Stimulated activated CD8-positive, alpha-beta memory T cell treated with anti-CD3 and anti-CD28 coated beads, Interleukin-15, amount 100 ng/mL, for 4 hours (primary cell): ENCODE data around the gene TMTC4.
"Not testable (repeated sequence)": the region's sequence is repeated elsewhere in the genome, so short reads cannot be mapped to it uniquely, and the experiment has no call there.

ENCODE experiments used
- DNase-seq, 2 donors: peaks; one replicate each; pipeline ENCODE4 v3.0.0-alpha.2; 2020; ENCODE audit warnings: low read depth in 2 of 2

The TMTC4 gene

DNA sequence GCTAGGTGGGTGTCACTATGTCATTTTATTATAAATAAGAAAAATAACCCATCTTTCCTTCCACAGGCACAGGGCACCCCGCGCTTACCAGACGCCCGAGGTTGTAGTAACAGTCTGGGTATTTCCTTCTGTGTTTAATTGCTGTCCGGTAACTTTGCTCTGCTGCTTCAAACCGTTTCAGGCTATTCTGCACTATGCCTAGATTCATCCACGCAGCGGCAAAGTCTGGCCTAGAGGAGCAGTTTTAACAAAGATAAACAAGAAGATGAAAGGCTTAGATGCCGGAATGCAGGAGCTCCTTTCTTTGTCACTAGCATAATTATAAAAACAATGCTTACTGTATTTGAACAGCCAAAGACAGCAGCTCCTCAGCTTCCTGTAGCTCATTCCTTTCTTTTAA is 49.1 kb downstream of the TMTC4 start:
- DNase-seq = no peak

- no peak for DNase-seq
Measured at GRCh38 chr13:100620792-100621191, 53.8 kb downstream of the TMTC4 start.

DNA sequence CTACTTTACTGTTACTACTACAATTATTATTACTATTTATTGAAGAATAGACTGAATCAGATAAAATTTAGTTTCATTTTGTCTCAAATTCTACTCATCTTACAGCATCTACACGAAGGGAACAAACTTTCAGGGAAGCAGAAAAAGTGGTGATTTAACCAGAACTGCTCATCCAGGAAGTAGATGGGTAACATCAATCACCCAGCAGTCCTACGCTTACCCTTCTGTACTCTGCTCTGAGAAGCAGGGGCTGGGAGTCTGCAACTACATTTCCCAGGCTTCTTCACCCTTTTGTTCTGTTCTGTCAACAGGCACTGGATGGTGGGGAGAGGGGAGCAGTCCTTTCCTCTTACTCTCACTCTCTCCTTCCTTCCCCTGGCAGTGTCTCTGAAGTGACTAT is 54.7 kb downstream of the TMTC4 start:
- no peak for DNase-seq

DNA sequence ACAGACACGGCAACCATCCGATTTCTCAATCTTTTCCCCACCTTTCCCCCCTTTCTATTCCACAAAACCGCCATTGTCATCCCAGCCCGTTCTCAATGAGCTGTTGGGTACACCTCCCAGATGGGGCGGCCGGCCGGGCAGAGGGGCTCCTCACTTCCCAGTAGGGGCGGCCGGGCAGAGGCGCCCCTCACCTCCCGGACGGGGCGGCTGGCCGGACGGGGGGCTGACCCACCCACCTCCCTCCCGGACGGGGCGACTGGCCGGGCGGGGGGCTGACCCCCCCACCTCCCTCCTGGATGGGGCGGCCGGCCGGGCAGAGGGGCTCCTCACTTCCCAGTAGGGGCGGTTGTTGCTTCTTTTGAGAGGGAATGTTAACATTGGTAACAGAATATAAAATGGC is 55.7 kb downstream of the TMTC4 start:
- DNase-seq = not testable (repeated sequence)

DNA sequence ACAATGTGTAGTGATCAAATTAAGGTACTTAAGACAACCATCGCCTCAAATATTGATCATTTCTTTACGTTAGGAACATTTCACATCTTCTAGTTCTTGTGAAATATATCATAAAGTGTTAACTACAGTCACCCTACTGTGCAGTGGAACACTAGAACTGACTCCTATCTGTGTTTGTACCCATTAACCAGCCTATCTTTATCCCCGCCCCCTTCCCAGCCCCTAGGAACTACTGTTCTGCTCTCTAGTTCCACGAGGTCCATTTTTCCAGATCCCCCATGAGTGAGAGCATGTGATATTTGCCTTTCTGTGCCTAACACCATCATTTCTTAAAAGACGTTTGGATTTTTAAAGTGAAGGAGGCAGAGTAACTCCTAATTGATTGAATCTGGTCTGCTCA is 61.6 kb downstream of the TMTC4 start:
- no peak for DNase-seq

GRCh38 chr13:100611678-100612492 is 62.7 kb downstream of the TMTC4 start:
- no peak for DNase-seq

GRCh38 chr13:100610391-100611347 is 63.9 kb downstream of the TMTC4 start:
- no peak for DNase-seq

GRCh38 chr13:100608906-100609305 is 65.7 kb downstream of the TMTC4 start:
- no peak for DNase-seq

DNA sequence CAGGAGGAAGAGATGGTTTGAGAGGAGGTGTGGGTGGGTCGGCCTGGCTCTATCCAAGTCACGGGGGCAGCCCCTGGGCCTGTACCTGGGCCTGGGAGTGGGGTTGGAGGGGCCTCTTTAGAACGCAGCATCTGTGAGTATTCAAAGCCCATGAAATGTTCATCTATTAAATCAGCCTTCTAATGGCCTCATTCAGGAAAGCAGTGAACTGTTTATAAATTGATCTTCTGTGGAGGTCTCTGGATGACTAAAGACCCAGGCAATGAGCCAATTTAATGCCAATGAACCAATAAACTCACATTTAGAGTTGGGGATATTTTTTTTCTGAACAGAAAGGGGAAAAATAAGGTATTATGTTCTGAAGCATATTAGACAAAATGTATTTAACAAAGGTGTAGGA is 66.1 kb downstream of the TMTC4 start:
- no peak for DNase-seq

GRCh38 chr13:100604918-100605710 is 69.5 kb downstream of the TMTC4 start:
- DNase-seq = no peak

GRCh38 chr13:100602493-100603111 is 72.0 kb downstream of the TMTC4 start:
- no peak for DNase-seq

DNA sequence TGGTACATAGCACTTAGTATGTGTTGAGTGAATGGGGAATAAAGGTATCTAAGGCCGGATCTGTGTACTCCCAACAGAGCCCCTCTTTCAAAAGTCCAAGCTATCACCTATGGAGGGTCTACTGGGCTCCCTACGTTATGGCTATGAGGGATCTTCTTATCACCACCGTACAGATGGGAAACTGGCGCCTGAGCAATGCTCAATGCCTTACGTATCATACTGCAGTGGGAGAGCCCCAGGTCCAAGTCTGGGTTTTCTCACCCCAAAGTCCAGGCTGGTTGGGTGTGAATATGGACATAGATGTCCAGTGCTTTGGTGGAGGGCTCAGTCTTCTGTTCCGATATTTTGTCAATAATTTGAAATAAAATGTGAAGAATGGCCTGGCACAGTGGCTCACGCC is 72.9 kb downstream of the TMTC4 start:
- no peak for DNase-seq

DNA sequence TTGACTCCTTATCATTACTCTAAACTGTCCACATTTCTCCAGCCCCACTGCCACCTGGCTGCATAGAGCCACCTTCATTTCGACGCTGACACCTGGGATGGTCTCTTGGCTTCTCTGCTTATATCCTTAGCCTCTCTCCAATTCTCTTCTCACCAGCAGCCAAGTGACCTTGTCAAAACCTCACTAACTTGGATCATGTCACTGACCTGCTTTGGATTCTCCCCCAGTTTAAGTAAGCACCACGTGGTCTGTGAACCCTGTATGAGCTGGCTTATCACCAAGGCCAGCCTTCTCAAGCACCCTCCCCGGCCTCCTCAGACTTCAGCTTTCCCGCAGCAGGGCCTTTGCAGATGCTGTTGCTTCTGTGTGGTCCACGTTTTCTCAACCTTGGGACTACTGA is 73.7 kb downstream of the TMTC4 start:
- DNase-seq = no peak

DNA sequence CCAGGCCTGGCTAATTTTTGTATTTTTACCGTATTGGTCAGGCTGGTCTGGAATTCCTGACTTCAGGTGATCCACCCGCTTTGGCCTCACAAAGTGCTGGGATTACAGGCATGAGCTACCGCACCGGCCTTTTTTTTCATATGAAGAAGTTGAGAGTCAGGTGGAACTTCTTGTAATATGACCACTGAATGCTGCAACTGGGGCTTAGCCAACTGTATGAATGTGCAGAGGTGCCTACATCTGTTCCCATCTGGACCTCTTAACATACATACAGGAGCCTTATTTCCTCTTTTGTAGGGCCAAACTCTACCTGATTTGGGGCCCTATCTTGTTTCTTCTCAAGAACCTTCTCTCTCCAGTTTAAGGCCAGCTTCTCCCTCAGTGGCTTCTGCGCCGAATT is 74.1 kb downstream of the TMTC4 start:
- no peak for DNase-seq

DNA sequence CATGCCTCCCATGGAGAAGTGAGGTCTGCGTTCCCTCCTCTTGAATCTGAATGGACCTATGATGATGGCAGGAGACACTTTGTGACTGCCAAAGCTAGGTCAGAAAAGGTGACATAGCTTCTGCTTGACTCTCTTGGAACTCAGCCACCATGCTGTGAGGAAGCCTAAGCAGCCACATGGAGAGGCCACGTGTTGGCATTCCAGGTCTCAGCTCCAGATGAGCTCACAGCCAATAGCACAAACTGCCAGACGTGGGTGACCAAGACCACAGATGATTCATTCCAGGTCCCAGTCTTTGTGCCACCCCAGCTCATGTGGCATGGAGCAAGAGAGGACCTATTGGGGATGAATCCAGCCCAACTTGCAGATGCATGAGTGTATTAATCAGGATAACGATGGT is 77.3 kb downstream of the TMTC4 start:
- no peak for DNase-seq

DNA sequence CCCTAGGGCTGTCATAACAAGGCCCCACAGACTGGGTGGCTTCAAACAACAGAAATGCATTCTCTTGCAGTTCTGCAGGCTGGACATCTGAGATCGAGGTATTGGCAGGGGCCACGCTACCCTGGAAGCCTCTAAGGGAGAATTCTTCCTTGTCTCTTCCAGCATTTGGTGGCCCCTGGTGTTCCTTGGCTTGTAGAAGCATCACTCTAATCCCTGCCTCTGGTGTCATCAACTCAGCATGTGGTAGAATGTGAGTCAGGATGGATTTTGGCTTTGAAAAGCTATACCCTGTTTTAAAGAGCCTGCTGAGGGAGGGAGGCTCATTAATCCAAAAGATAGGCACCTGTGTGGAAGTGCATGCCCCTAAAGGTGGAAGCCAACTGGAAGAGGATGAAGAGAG is 78.1 kb downstream of the TMTC4 start:
- DNase-seq = no peak

- no peak for DNase-seq
Measured at GRCh38 chr13:100594731-100595130, 79.9 kb downstream of the TMTC4 start.

DNA sequence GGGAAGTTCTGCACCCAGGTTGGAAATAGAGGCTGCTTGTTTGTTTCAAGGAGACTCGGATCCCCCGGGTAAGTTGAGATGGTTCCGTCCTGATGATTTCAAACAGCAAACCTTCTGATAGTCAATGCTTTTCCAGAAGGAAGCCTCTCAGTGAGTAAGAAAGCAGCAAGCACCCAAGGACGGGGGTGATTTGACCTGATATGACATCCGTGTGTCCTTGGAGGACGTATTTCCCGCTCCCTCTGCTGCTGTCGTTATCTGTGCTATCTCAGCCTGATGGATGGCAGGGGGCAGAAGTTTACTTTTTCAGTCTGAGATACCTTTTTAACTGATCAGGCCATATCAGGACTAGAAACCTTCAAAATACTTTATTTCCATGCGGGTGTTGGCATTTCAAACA is 80.3 kb downstream of the TMTC4 start:
- no peak for DNase-seq

DNA sequence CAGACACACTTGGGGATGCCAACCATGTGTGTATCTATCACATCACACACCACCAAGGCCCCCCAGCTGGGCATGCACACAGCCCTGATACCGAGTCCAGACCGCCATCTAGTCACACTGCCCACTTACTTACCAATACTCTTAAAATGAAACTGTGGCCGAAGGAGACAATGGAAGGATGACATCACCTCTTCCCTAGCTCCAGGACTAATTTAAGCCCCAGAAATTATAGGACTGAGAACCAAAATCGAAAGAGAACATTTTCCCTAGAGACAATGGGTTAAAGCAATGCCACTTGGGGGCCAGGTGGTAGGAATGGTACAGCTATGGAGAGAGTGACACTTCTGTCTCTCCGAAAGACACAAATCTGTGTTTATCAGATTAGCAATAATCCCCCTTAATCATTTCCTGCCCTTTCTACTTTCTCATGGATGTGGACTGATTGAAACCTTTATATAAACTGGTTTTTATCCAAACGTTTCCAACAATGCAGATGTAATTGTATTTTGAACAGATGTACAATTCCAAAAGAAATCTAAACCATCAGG is 85.3 kb downstream of the TMTC4 start:
- DNase-seq = no peak

GRCh38 chr13:100588331-100589177 is 86.0 kb downstream of the TMTC4 start, which contains the start of gene GGACT:
Gene GGACT, minus strand, starts transcription at chr13:100588789. Its CDS starts 56,198 bp downstream, at chr13:100532591.
- peak; percentile 58 to 75 for DNase-seq
